Mesothelial cell of epicardium (in vitro differentiated cells): Measurements from ENCODE around the gene CHL1. TPM values are rescaled to one million over a fixed set of nuclear protein-coding genes. Genes with fewer than 3 reads are reported as not detected.

Source experiments
- DNase-seq, 2 experiments: peaks; one replicate each; pipeline ENCODE4 v3.0.0; 2021; ENCODE audit warnings: low spot score in 2 of 2; ENCODE audit not compliant: unreplicated experiment in 2 of 2
- H3K27ac Mint-ChIP-seq: 2 replicates; pipeline ENCODE4 v1.8.0; 2021; ENCODE audit warnings: mixed read lengths
- H3K27me3 Mint-ChIP-seq: 2 replicates; pipeline ENCODE4 v1.8.0; 2021; ENCODE audit warnings: low read depth, mixed read lengths
- H3K36me3 Mint-ChIP-seq: 2 replicates; pipeline ENCODE4 v1.8.0; 2021; ENCODE audit warnings: mixed read lengths
- H3K4me1 Mint-ChIP-seq: 2 replicates; pipeline ENCODE4 v1.8.0; 2021; ENCODE audit warnings: mixed read lengths
- H3K4me3 Mint-ChIP-seq: 2 replicates; pipeline ENCODE4 v1.8.0; 2021; ENCODE audit warnings: mild to moderate bottlenecking, moderate library complexity, mixed read lengths
- H3K9me3 Mint-ChIP-seq: 2 replicates; pipeline ENCODE4 v1.8.0; 2021; ENCODE audit warnings: mixed read lengths
- CTCF ChIP-seq: fragments of 200-600 bp; sonication (generic); IDR thresholded peaks from one replicate; pipeline ENCODE4 v1.5.0; 2021; ENCODE audit warnings: antibody characterized with exemption; ENCODE audit not compliant: unreplicated experiment
- total RNA-seq: library from RNA; stranded (reverse); gene quantifications from 3 replicates; pipeline ENCODE4 v1.2.1, GENCODE V29; 2021

The CHL1 gene
- total RNA-seq, 1 donor from 2014 or later: not detected

GRCh38 chr3:449711-450110, 253.1 kb downstream of the CHL1 start:
- H3K36me3 Mint-ChIP-seq: no peaks in the 10 kb centered on the region
- H3K9me3 Mint-ChIP-seq: peaks cover 8% of the 10 kb centered on the region
- no peak overlapping the region for H3K27ac Mint-ChIP-seq
- no peak for TF ChIP-seq CTCF
- H3K4me3 Mint-ChIP-seq: no peak overlapping the region
- no peaks in the 10 kb centered on the region for H3K4me1 Mint-ChIP-seq
- peaks cover 21% of the 10 kb centered on the region for H3K27me3 Mint-ChIP-seq
- no peak for DNase-seq

- H3K27me3 Mint-ChIP-seq: peaks cover 23% of the 10 kb centered on the region
- H3K9me3 Mint-ChIP-seq: no peaks in the 10 kb centered on the region
- no peak for DNase-seq
- no peak overlapping the region for H3K27ac Mint-ChIP-seq
- H3K36me3 Mint-ChIP-seq: no peaks in the 10 kb centered on the region
- no peak for TF ChIP-seq CTCF
- peaks cover 2% of the 10 kb centered on the region for H3K4me1 Mint-ChIP-seq
- no peak overlapping the region for H3K4me3 Mint-ChIP-seq
Observed at GRCh38 chr3:452221-452620, 255.7 kb downstream of the CHL1 start.

- no peak for DNase-seq
- H3K9me3 Mint-ChIP-seq: no peaks in the 10 kb centered on the region
- no peak overlapping the region for H3K4me3 Mint-ChIP-seq
- H3K36me3 Mint-ChIP-seq: no peaks in the 10 kb centered on the region
- TF ChIP-seq CTCF: no peak
- H3K27ac Mint-ChIP-seq: no peak overlapping the region
- H3K27me3 Mint-ChIP-seq: peaks cover 25% of the 10 kb centered on the region
- peaks cover 5% of the 10 kb centered on the region for H3K4me1 Mint-ChIP-seq
Observed at GRCh38 chr3:453106-453505, 256.5 kb downstream of the CHL1 start.

GRCh38 chr3:454986-455385, 258.4 kb downstream of the CHL1 start:
- Mint-ChIP-seq H3K27ac (no peak overlapping the region), H3K4me3 (no peak overlapping the region), H3K4me1 (peaks cover 15% of the 10 kb centered on the region), H3K27me3 (peaks cover 26% of the 10 kb centered on the region), H3K36me3 (no peaks in the 10 kb centered on the region), H3K9me3 (no peaks in the 10 kb centered on the region)
- DNase-seq: no peak
- TF ChIP-seq CTCF: no peak

- H3K4me3 Mint-ChIP-seq: no peak overlapping the region
- no peak overlapping the region for H3K27ac Mint-ChIP-seq
- peaks cover 15% of the 10 kb centered on the region for H3K4me1 Mint-ChIP-seq
- H3K9me3 Mint-ChIP-seq: no peaks in the 10 kb centered on the region
- H3K27me3 Mint-ChIP-seq: peaks cover 23% of the 10 kb centered on the region
- TF ChIP-seq CTCF: no peak
- no peaks in the 10 kb centered on the region for H3K36me3 Mint-ChIP-seq
- no peak for DNase-seq
Observed at GRCh38 chr3:458124-458523, 261.6 kb downstream of the CHL1 start.
